Measurements from ENCODE around the gene AOC1.

The AOC1 gene

DNA sequence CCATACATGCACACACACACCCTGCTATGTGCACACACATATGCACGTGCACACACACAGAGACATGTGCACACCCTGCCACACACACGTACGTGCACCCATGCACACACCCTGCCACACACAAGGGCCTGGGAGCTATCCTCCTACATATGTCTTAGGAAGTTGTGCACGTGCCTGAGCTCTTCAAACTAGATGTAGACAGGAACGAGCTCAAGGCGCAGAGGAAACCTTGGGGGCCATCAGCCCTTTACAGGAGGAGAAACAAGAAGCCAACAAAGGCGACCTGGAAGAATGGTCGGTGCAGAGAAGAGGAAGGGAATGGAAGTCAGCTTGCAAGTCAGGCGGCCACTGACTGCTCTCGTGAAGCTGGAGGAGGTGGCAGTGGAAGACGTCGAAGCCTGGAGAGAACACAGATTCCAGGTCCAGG, 58.7 kb downstream of the AOC1 start:
- TF ChIP-seq, protein P1, sequence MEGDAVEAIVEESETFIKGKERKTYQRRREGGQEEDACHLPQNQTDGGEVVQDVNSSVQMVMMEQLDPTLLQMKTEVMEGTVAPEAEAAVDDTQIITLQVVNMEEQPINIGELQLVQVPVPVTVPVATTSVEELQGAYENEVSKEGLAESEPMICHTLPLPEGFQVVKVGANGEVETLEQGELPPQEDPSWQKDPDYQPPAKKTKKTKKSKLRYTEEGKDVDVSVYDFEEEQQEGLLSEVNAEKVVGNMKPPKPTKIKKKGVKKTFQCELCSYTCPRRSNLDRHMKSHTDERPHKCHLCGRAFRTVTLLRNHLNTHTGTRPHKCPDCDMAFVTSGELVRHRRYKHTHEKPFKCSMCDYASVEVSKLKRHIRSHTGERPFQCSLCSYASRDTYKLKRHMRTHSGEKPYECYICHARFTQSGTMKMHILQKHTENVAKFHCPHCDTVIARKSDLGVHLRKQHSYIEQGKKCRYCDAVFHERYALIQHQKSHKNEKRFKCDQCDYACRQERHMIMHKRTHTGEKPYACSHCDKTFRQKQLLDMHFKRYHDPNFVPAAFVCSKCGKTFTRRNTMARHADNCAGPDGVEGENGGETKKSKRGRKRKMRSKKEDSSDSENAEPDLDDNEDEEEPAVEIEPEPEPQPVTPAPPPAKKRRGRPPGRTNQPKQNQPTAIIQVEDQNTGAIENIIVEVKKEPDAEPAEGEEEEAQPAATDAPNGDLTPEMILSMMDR (IDR thresholded peaks at IDR 0.05; ENCODE audit: low read length, missing control alignments), result no peak
- no peak overlapping the region for H3K4me3 ChIP-seq (replicated peaks; ENCODE audit: low read depth, low read length)
- DNase-seq (ENCODE audit: low read depth), result no peak
